Measurements from ENCODE around the gene EIF2AK3. TPM values are rescaled to one million over a fixed set of nuclear protein-coding genes. Genes with fewer than 3 reads are reported as not detected.

The EIF2AK3 gene
- total RNA-seq, 1 experiment from 2014 or later, result 19.3 TPM

DNA sequence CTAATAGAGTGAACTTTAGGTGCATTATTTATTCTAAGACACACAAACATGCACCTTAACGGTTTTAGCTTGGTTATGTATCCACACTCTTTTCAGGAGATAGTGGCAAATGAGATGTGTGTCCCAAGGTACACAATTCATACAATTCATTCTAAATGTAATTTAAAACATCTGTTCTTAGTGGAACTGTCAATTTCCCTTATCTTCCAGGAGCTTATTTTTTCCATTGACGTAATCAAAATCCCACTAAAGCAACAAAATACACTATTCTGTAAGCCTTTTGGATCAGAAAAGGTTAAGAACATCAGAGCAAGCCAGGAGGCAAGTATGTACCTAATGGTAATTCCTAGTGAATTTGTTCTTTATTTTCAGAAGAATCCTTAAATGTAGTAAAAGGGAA is 19.8 kb downstream of the EIF2AK3 start:
- no peak overlapping the region for H3K27ac ChIP-seq (ENCODE audit: insufficient read length, low read depth, low read length)
- H4K91ac ChIP-seq (ENCODE audit: insufficient read length, low read depth, low read length), result no peak overlapping the region
- no peak overlapping the region for H3K9ac ChIP-seq (ENCODE audit: extremely low read depth, insufficient read length, low read length)
- DNase-seq, result no peak
- H3K4me1 Mint-ChIP-seq, result peaks cover 15 to 17% of the 10 kb centered on the region in 2 experiments
- no peak overlapping the region for H2BK15ac ChIP-seq (ENCODE audit: low read depth, low read length)
- no peaks in the 10 kb centered on the region for H3K79me2 ChIP-seq (ENCODE audit: insufficient read depth, low read length)
- H3K23me2 ChIP-seq (ENCODE audit: insufficient read length, low read depth, low read length, poor library complexity, severe bottlenecking), result no peaks in the 10 kb centered on the region
- no peak overlapping the region for H4K8ac ChIP-seq (replicated peaks; ENCODE audit: insufficient read length, low read depth, low read length)
- H3K27me3 Mint-ChIP-seq (ENCODE audit: low read depth), result no peaks in the 10 kb centered on the region
- no peak overlapping the region for H2AK5ac ChIP-seq (ENCODE audit: insufficient read length, low read length)
- WGBS (ENCODE audit: extremely low coverage, insufficient read length, low lambda C conversion rate), result no CpG with 5 or more reads among the region's 2 CpGs
- H3K23ac ChIP-seq (ENCODE audit: insufficient read length, low read depth, low read length), result no peak overlapping the region
- H4K20me1 ChIP-seq (ENCODE audit: control insufficient read depth, insufficient read depth, insufficient read length), result no peaks in the 10 kb centered on the region
- H2BK12ac ChIP-seq (ENCODE audit: insufficient read length, low read depth, low read length), result no peak overlapping the region
- peaks cover 2% of the 10 kb centered on the region; the same call in 1 of the 2 replicates for H3K4me1 ChIP-seq (ENCODE audit: insufficient read depth, low read length)
- no peak overlapping the region for H2BK120ac ChIP-seq (ENCODE audit: low read depth, low read length, poor library complexity, severe bottlenecking)
- H4K5ac ChIP-seq (ENCODE audit: insufficient read length, low read depth, low read length), result no peak overlapping the region
- no peak overlapping the region for H3K56ac ChIP-seq (ENCODE audit: insufficient read length, low read depth, low read length)
- H3K4me3 Mint-ChIP-seq, result no peak overlapping the region
- H3K27ac Mint-ChIP-seq, result no peak overlapping the region
- H3K18ac ChIP-seq (ENCODE audit: insufficient read length, low read depth, low read length), result no peak overlapping the region
- no peaks in the 10 kb centered on the region for H3K79me1 ChIP-seq (ENCODE audit: insufficient read depth, low read depth, low read length, poor library complexity, severe bottlenecking)
- H3K9me3 ChIP-seq (ENCODE audit: control insufficient read depth, low read depth, low read length), result no peaks in the 10 kb centered on the region
- no peak overlapping the region for H2BK20ac ChIP-seq (ENCODE audit: low read depth, low read length, poor library complexity, severe bottlenecking)
- no peak overlapping the region for H3K4ac ChIP-seq (ENCODE audit: low read depth, low read length)
- no peak overlapping the region for H2AFZ ChIP-seq (ENCODE audit: low read length)
- H3K14ac ChIP-seq (ENCODE audit: insufficient read depth, low read length), result no peak overlapping the region
- no peak overlapping the region for H3K4me2 ChIP-seq (ENCODE audit: insufficient read depth, insufficient read length, low read length)
- TF ChIP-seq, protein P1, sequence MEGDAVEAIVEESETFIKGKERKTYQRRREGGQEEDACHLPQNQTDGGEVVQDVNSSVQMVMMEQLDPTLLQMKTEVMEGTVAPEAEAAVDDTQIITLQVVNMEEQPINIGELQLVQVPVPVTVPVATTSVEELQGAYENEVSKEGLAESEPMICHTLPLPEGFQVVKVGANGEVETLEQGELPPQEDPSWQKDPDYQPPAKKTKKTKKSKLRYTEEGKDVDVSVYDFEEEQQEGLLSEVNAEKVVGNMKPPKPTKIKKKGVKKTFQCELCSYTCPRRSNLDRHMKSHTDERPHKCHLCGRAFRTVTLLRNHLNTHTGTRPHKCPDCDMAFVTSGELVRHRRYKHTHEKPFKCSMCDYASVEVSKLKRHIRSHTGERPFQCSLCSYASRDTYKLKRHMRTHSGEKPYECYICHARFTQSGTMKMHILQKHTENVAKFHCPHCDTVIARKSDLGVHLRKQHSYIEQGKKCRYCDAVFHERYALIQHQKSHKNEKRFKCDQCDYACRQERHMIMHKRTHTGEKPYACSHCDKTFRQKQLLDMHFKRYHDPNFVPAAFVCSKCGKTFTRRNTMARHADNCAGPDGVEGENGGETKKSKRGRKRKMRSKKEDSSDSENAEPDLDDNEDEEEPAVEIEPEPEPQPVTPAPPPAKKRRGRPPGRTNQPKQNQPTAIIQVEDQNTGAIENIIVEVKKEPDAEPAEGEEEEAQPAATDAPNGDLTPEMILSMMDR (conservative IDR thresholded peaks at IDR 0.05), result no peak
- no peak overlapping the region for H2BK5ac ChIP-seq (ENCODE audit: insufficient read length, low read length)
- no peak overlapping the region for H3T11ph ChIP-seq (ENCODE audit: low read length)
- H3K27me3 ChIP-seq (ENCODE audit: insufficient read depth, low read length), result no peaks in the 10 kb centered on the region
- peaks cover 0 to 5% (median 0%) of the 10 kb centered on the region in 3 experiments; a peak in 1 of 7 replicates for H3K36me3 Mint-ChIP-seq (ENCODE audit: insufficient read depth in 1 of 3, low read depth in 3 of 3)
- no peaks in the 10 kb centered on the region for H3K9me3 Mint-ChIP-seq
